NCI-H2227 treated with DMSO at 0.1 percent for 48 hours (cell line): ENCODE data around the gene BTBD3.

Experiments used
- DNase-seq: peaks from one replicate; lab custom pipeline; 2025; lab: John Stamatoyannopoulos, UW

The BTBD3 gene

GRCh38 chr20:11917663-11918062 is at the start of gene BTBD3:
BTBD3 (plus strand) TSS chr20:11917893; CDS start chr20:11918276, 383 bp downstream.
- peak; percentile 66 for DNase-seq

DNA sequence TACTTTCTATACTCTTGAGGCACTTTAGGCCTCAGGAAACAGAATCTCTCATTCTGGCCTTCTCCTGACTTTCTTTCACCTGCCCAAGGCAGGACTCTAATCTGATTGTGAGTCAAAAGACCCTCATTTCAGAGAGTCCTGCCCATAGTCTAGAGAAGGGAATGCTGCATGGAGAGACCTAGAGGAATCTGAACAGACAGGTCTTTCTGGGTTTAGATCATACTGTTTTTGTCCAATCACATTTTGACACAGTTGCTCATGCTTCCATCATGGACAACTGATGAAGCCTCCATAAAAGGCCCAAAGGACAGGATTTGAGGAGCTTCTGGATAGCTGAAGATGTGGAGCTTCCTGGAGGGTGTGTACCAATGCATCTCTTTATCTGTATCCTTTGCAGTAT is 48.1 kb upstream of the BTBD3 start:
- no peak for DNase-seq

DNA sequence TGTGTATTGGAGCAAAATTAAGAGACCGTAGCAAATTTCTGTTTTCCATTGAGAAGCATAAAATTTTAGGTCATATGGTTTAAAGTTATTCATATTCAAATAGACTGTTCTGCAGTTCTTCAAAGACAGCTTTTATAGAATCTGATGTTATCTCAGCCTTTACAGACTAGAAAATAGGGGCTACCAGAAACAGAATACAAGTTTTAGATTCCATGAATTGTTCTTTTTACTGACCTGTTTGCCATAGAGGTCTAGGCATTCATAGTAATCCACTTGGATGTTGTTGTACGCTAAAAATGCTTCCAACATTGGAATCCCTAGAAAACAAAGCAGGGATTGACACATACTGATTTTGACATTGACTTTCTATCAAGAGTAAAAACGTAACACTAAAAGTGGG is 47.3 kb upstream of the BTBD3 start:
- DNase-seq: no peak

DNA sequence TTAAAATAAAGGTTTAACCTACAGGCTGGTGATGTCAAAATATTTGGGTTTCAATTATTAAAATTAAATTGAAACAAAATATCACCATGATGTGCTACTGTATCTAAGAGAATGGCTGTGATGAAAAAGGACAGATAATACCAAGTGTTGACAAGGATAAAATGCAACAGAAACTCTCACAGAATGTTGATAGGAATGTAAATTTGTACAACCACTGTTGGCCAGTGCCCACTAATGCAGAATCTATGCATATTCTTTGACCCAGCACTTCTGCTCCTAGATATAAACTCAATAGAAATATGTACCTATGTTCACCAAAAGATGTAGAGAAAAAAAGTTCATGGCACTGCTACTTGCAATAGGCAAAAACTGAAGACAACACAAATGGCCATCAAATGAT is 41.1 kb upstream of the BTBD3 start:
- DNase-seq: no peak

DNA sequence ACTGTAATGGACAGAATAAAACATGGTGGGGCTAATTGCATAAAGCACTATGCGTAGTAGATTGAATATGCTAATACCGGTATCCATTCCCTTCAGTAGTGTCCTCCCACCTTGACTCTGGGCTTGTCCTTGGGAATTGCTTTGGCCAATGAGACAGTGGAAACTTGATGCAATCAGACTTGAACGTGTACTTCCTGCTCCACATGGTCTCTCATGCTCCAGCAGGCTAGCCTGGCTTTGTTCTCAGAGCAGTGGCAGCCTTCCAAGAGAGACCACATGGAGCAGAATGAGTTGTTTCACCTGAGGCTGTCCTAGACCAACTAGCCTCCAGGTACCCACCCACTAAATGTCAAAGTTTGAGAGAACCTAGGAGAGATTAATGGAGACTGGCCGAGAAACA is 37.0 kb upstream of the BTBD3 start:
- no peak for DNase-seq

DNA sequence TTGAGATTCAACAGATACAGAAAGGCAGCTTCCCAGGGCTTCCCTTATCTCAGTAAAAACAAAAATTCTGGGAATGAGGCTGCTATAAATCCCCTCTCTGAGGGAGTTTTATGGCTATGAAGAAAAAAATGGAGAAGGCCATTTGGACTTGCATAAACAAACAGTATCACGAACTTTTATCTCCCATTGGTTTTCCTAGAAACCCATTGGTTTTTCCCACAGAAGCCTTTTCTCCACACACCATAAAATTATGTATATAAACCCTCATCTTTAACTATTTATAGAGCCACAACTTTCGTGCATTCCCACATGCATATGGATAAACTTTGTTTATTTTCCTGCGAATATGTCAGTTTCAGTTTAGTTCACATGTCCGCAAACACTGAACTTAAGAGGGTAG is 36.2 kb upstream of the BTBD3 start:
- DNase-seq: no peak

- DNase-seq: no peak
These were observed 35.0 kb upstream of the BTBD3 start for GRCh38 chr20:11882651-11883050.

GRCh38 chr20:11888648-11889047 is 29.0 kb upstream of the BTBD3 start:
- no peak for DNase-seq

DNA sequence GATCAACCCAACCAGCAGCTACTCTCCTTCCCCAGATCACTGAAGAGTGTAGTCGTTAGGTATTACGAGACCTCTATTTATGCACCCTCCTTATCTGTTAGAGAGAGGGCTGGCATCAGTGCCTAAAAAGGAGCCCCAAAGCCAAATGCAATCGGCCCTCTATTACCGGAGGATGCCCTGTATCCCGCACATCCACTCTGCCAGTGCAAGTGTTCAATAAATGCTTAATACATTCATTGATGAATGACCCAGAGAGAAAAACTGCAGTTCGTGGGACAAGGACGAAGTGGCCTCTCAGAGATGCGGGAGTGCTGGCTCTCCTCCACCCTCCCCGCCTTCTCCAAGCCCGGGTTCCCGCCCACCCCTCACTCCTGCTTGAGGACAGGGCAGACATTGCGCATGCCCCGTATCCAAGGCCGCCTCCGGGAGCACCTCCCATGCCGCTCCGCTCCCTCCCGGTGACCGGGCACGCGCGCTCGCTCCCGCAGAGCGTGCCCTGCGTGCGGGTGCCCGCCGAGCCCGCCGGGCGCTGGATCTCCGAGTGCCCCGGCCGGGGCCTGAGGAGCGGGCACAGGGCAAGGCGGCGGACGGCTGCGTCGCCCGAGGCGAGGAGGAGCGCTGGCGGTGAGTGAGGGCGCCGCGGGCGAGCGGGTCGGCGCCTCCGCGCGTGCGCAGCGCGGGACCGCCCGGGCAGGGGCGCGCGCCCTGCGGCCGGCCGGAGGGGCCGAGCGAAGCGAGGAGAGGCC is 27.2 kb upstream of the BTBD3 start:
- peak; percentile 90 for DNase-seq

GRCh38 chr20:11891077-11891775 is 26.5 kb upstream of the BTBD3 start:
- DNase-seq: peak; percentile 23

- DNase-seq: peak; percentile 73
These were observed 25.7 kb upstream of the BTBD3 start for GRCh38 chr20:11891776-11892545.

DNA sequence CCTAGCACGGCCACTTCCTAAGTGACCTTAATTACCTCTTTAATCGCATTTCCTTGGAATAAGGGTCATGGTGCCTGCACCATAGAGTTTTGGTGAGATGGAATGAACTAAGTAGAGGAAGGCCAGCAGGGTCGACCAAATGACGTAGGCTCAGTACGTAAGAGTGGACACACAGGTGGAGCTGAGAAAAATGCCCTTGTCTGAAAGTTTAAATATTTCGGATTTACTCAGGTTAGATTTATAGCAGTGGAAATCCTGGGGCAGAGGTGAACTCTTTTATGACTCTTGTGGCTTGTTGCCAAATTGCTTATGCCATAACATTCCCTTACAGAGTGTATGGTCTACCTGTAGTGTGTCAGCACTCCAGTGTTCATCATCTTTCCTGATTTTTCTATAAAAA is 23.6 kb upstream of the BTBD3 start:
- no peak for DNase-seq

DNA sequence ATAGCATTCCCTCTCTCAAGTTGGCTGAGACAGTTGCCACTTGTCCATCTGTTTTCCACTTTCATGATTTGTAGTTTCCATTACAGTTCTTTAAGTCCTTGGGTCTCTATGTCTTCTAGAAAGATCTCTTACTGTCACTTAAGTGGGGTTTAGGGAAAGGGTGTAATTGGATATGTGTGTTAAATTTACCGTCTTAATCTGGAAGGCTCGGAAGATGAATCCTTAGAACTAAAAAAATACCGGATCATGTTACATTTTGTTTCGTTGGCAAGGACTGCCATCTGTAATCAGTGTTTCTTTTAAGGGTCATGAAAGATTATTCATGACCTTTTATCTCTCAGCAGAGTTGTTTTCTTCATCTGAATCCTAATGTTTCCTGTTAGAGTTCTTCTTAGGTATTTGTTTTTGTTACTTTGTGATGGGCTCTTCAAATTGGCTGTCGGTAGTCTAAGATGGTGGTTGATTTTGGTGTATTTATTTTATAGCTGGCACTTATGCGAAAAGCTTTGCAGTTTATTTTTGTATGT is 21.8 kb upstream of the BTBD3 start:
- DNase-seq: peak; percentile 72

DNA sequence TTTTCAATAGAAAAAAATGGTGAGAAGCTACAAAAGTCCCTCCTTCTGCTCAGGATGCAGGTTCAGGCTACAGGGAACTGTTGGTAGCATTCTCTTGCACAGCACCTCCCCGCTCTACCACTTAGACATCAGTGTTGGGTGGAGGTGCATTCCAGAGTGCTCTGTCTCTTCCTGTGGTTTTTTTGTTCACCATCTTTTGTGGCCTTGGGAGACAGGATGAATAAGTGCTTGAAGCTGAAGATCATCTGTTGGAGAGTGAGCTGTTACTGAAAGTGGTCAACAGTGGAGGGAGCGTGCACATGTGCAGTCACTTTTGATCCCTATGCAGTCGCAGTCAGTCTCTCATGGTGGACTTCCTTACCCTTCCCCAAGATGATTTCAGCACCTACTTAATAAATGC is 16.6 kb upstream of the BTBD3 start:
- DNase-seq: no peak

DNA sequence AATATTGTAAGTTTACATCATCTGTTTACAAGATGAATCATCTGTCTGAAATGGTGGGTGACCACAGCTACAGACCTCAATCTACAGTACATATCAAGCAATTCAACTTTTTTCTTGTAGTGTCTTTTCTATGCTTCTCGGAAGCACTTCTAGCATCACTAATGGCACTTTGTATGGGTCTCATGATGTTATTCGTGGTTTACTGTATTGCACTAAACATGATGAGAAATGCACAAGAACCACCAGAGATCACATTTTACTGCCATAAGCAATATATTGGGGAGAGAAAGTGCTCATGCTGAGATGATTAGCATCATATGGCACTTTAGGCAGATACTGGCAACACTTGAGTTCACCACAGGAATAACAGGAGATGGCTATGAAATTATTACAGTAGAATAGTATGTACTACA is 15.4 kb upstream of the BTBD3 start:
- DNase-seq: no peak

- no peak for DNase-seq
These were observed 12.1 kb upstream of the BTBD3 start for GRCh38 chr20:11905460-11906179.

GRCh38 chr20:11906626-11907480 is 10.8 kb upstream of the BTBD3 start:
- DNase-seq: no peak

DNA sequence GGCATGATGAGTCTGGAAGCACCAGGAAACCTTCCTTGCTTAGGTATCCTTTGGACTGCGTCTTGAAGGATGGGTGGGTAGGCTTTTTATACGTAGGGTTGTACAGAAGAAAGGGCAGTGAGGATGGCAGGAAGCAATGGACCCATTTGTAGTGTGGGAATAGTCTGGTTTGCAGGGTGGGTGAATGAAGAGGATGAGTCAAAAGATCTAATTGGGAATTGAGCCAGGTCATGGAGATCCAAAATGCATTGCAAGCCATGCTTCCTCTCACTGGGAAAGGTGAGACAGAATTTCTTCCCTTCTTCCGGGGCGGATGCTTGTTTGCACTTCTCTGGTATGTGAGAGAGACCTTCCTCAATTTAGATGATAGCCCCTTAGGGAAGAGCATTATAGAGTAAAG is 10.1 kb upstream of the BTBD3 start:
- DNase-seq: no peak

- no peak for DNase-seq
These were observed 5.6 kb upstream of the BTBD3 start for GRCh38 chr20:11912013-11912658.

DNA sequence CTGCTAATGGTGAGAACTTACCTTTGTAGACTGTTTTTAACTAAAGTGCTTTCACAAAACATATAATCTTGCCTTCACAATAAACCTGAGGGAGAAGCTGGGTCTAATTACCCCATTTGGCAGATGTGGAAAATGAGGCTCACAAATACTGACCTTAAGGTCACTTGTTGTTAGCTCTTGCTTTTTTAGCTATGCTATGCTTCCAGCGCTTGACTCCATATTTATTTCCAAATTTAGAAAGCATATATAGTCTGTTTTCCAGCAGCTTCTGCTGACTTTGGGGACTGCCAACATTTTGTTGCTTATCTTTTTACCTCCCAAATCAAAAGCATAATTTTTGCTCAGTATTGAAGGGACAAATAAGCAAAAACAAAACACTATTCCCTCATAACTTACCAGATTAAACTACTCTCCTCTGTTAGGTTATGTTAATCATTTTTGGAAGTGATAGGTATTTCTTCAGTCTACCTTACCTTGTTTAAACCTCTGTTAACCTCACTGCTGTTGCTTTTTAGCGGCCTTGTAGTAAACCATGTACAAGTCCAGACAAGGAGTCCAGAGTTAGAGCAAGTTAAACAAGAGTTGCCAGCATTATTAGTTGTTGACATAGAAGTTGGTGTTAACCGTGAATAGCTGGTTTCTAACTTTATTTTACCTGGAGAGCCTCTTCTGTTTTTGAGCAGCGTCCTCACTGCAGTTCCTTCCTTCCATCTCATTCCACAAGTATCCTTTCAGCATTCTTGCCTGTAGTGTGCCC is 4.9 kb upstream of the BTBD3 start:
- DNase-seq: peak; percentile 58
